Type B pancreatic cell (in vitro differentiated cells): Measurements from ENCODE around the gene SNX9. TPM values are rescaled to one million over a fixed set of nuclear protein-coding genes. Genes with fewer than 3 reads are reported as not detected.
"Not testable (repeated sequence)": the region's sequence is repeated elsewhere in the genome, so short reads cannot be mapped to it uniquely, and the experiment has no call there.

Experiments used
- DNase-seq: peaks from one replicate; pipeline ENCODE4 v3.0.0; 2021; ENCODE audit warnings: mixed read lengths; ENCODE audit not compliant: unreplicated experiment; ENCODE audit errors: extremely low spot score
- H3K27ac Mint-ChIP-seq: 2 replicates; pipeline ENCODE4 v1.8.0; 2021; ENCODE audit warnings: mild to moderate bottlenecking, mixed read lengths
- H3K27me3 Mint-ChIP-seq: 2 replicates; pipeline ENCODE4 v1.8.0; 2021; ENCODE audit warnings: mixed read lengths
- H3K36me3 Mint-ChIP-seq: 2 replicates; pipeline ENCODE4 v1.8.0; 2021; ENCODE audit warnings: mixed read lengths
- H3K4me1 Mint-ChIP-seq: one replicate; pipeline ENCODE4 v1.8.0; 2021; ENCODE audit warnings: mixed read lengths; ENCODE audit not compliant: unreplicated experiment
- H3K4me3 Mint-ChIP-seq: 2 replicates; pipeline ENCODE4 v1.8.0; 2021; ENCODE audit warnings: mild to moderate bottlenecking, mixed read lengths
- H3K9me3 Mint-ChIP-seq: 2 replicates; pipeline ENCODE4 v1.8.0; 2021; ENCODE audit warnings: mixed read lengths
- total RNA-seq: library from RNA; stranded (reverse); gene quantifications from 2 replicates; pipeline ENCODE4 v1.2.1, GENCODE V29; 2021; ENCODE audit warnings: low replicate concordance
- TF ChIP-seq, protein P1 (sequence below): fragments of 200-600 bp; sonication (generic); conservative IDR thresholded peaks from 2 replicates; pipeline ENCODE4 v1.5.0; 2021; ENCODE audit warnings: antibody characterized with exemption, mild to moderate bottlenecking

The SNX9 gene
- total RNA-seq, 1 donor from 2014 or later = 23.2 TPM

DNA sequence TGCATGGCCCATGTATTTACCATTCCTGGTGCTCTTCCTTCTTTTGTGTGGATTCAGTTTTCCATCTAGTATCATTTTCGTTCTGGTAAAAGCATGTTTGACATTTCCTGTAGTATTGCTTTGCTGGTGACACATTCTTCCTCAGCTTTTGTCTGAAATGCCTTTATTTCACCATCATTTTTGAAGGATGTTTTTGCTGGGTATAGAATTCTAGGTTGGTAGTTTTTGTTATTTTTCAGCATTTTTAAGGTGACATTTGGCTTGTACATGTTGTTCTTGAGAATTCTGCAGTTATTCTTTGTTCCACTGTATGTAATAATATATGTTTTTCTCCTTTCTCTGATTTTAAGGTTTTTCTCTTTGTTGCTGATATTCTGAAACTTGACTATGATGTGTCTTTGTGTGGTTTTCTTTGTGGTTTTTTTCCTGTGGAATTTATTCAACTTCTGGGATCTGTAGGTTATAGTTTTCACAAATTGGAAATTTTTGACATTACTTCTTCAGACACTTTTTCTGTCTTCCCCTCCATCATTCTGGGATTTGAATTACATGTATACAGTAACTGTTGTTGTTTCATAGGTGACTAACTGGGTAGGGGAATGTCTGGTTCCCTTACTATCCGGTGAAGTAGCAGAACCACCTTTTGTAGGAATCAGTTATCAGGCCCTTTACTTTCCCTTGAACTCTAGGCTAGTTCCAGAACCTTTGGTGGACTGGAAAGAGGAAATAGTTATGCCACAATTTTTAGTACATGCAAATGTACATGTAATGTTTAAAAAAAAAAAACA is 30.2 kb downstream of the SNX9 start:
- Mint-ChIP-seq H3K27ac (no peak overlapping the region), H3K4me3 (no peak overlapping the region), H3K36me3 (peaks cover 11% of the 10 kb centered on the region), H3K27me3 (no peaks in the 10 kb centered on the region), H3K4me1 (peaks cover 13% of the 10 kb centered on the region), H3K9me3 (peaks cover 9% of the 10 kb centered on the region)
- no peak for DNase-seq
- TF ChIP-seq, protein P1, sequence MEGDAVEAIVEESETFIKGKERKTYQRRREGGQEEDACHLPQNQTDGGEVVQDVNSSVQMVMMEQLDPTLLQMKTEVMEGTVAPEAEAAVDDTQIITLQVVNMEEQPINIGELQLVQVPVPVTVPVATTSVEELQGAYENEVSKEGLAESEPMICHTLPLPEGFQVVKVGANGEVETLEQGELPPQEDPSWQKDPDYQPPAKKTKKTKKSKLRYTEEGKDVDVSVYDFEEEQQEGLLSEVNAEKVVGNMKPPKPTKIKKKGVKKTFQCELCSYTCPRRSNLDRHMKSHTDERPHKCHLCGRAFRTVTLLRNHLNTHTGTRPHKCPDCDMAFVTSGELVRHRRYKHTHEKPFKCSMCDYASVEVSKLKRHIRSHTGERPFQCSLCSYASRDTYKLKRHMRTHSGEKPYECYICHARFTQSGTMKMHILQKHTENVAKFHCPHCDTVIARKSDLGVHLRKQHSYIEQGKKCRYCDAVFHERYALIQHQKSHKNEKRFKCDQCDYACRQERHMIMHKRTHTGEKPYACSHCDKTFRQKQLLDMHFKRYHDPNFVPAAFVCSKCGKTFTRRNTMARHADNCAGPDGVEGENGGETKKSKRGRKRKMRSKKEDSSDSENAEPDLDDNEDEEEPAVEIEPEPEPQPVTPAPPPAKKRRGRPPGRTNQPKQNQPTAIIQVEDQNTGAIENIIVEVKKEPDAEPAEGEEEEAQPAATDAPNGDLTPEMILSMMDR = no peak

DNA sequence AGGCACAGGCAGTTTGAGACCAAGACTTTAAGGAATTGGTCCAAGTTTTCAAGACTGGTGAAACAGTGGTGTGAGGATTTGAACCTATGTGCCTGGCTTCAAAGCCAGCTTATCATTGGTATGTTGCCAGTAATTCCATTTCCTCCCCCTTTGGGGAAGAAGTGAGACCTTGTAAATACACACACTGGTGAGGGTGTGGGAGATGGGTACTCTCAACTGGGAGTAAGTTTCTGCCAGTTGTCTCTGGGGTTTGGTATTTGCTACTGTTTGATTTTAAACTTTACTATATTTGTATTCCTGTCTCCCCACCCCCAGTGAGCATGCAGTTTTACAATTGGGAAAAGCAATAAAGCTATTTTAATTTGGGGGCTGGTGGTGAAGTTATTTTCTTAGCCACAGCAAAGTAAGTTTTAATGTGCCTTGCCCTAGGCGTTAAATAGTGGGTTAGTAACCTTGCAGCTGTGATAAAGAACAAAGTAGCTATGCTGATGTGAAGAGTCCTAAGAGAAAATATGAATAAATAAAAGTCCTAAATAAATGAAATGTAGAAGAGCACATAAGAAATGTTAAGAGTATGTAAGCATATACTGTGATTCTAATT is 31.0 kb downstream of the SNX9 start:
- TF ChIP-seq, protein P1 = no peak
- Mint-ChIP-seq H3K27me3 (no peaks in the 10 kb centered on the region), H3K4me3 (no peak overlapping the region), H3K4me1 (peaks cover 8% of the 10 kb centered on the region), H3K9me3 (peaks cover 9% of the 10 kb centered on the region), H3K36me3 (peaks cover 11% of the 10 kb centered on the region), H3K27ac (no peak overlapping the region)
- DNase-seq = no peak

DNA sequence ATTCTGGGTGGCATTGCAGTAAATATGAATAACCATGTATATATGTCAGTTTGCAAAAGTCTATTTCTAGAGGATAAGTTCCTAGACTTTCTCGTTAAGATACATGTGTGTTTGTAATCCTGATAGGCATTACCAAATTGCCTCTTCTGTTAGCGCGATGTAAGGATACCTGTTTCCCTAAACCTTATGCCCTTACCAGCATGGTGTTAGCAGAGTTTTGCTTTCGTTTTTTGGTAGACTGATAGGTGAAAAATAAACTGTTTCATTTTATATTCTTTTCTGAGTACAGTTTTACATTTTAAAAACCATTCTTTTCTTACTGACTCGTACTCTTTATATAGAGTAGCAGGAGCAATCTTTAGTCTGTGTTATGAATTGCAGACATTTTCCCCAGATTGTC is 32.3 kb downstream of the SNX9 start:
- H3K36me3 Mint-ChIP-seq = peaks cover 11% of the 10 kb centered on the region
- peaks cover under 1% of the 10 kb centered on the region for H3K4me1 Mint-ChIP-seq
- peaks cover 9% of the 10 kb centered on the region for H3K9me3 Mint-ChIP-seq
- no peaks in the 10 kb centered on the region for H3K27me3 Mint-ChIP-seq
- no peak overlapping the region for H3K27ac Mint-ChIP-seq
- TF ChIP-seq, protein P1 = no peak
- DNase-seq = no peak
- H3K4me3 Mint-ChIP-seq = no peak overlapping the region

DNA sequence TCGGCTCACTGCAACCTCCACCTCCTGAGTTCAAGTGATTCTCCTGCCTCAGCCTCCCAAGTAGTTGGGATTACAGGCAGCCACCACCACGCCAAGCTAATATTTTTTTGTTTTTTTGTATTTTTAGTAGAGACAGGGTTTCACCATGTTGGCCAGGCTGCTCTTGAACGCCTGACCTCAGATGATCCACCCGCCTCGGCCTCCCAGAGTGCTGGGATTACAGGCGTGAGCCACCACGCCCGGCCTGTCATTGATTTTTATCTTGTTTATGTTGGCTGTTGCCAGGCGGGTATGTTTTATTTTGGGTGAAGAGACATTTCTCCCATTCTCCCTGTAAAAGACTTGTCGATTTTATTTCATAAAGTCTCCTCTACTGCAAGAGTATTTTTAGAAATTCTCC is 32.8 kb downstream of the SNX9 start:
- not testable (repeated sequence) for H3K27ac Mint-ChIP-seq, DNase-seq, H3K9me3 Mint-ChIP-seq, H3K4me3 Mint-ChIP-seq, H3K27me3 Mint-ChIP-seq, H3K4me1 Mint-ChIP-seq
- peaks cover 11% of the 10 kb centered on the region for H3K36me3 Mint-ChIP-seq

DNA sequence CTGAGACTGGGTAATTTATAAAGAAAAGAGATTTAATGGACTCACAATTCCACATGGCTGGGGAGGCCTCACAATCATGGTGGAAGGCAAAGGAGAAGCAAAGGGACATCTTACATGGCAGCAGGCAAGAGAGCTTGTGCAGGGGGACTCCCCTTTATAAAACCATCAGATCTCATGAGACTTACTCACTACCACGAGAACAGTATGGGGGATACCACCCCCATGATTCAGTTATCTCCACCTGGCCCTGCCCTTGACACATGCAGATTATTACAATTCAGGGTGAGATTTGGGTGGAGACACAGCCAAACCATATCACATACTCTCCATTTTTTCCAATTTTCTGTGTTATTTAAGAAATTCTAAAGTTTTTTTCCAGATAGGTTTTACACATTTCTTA is 35.6 kb downstream of the SNX9 start:
- H3K9me3 Mint-ChIP-seq, DNase-seq, H3K27me3 Mint-ChIP-seq, H3K27ac Mint-ChIP-seq, H3K4me1 Mint-ChIP-seq, H3K4me3 Mint-ChIP-seq, H3K36me3 Mint-ChIP-seq: not testable (repeated sequence)

DNA sequence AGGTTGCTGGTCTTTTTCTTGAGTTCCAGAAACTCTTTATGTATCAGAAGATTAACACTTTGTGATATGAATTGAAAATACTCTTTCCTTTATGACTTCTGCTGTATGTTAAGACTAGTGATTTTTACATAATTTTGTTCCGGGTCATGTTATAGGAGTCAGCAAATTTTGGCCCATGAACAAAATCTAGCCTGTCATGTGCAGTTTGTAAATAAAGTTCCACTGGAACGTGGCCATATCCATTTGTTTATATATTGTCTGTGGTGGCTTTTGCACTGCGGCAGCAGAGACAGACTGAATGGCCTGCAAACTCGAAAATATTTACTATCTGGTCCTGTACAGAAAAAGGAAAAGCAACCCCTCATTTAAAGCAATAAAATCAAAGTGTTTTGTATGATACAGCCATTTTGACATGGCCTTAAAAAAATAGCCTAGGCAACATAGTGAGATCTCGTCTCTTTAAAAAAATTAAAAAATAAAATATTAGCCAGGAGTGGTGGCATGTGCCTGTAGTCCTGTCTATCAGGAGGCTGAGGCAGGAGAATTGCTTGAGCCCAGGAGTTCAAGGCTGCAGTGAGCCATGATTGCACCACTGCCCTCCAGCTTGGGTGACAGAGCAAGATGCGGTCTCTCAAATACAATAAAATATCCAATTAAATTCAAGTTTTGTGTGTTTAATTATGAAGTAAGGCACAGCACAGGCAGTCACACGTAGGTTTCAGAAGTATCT is 36.9 kb downstream of the SNX9 start:
- no peak overlapping the region for H3K4me3 Mint-ChIP-seq
- peaks cover 5% of the 10 kb centered on the region for H3K36me3 Mint-ChIP-seq
- no peak overlapping the region for H3K27ac Mint-ChIP-seq

More for the DNA sequence above, 36.9 kb downstream of the SNX9 start:
- TF ChIP-seq, protein P1 = no peak
- no peaks in the 10 kb centered on the region for H3K27me3 Mint-ChIP-seq
- H3K9me3 Mint-ChIP-seq = no peaks in the 10 kb centered on the region
- DNase-seq = no peak
- H3K4me1 Mint-ChIP-seq = peaks cover 9% of the 10 kb centered on the region
